ENCODE results near the gene SPNS3.

- no peak for TF ChIP-seq EP300 (IDR thresholded peaks at IDR 0.05)
- no peak for TF ChIP-seq CTCF (IDR thresholded peaks at IDR 0.05)
These were observed 88.9 kb downstream of the SPNS3 start for GRCh38 chr17:4522661-4523060.
